OCI-LY1 (cell line): Measurements from ENCODE around the gene OR1K1.

Experiments
- H2AFZ ChIP-seq: fragments of 200-600 bp; sonication (generic), shearing (Covaris generic); 2 replicates; pipeline ENCODE4 v1.6.0; 2014; ENCODE audit warnings: antibody characterized with exemption, mild to moderate bottlenecking, low read length
- H3F3A ChIP-seq: fragments of 200-600 bp; sonication (generic), shearing (Covaris generic); 2 replicates; pipeline ENCODE4 v1.6.0; 2014; ENCODE audit warnings: mild to moderate bottlenecking, antibody characterized with exemption, low read length, moderate library complexity; ENCODE audit not compliant: insufficient read depth
- H3K27ac ChIP-seq: fragments of 200-600 bp; sonication (generic); 2 replicates; pipeline ENCODE4 v1.5.1; 2014; ENCODE audit warnings: low read length, mixed run types, mild to moderate bottlenecking, low read depth; ENCODE audit not compliant: poor library complexity, severe bottlenecking
- H3K27me3 ChIP-seq: fragments of 200-600 bp; sonication (generic); 2 replicates; pipeline ENCODE4 v1.6.0; 2014; ENCODE audit warnings: antibody characterized with exemption, mild to moderate bottlenecking, low read length, moderate library complexity; ENCODE audit not compliant: insufficient read depth
- H3K36me3 ChIP-seq: fragments of 200-600 bp; sonication (generic); 2 replicates; pipeline ENCODE4 v1.6.1; 2014; ENCODE audit warnings: mild to moderate bottlenecking, antibody characterized with exemption, low read length, moderate library complexity, mixed read lengths; ENCODE audit not compliant: insufficient read depth
- H3K4me1 ChIP-seq: fragments of 200-600 bp; sonication (generic); 2 replicates; pipeline ENCODE4 v1.5.1; 2014; ENCODE audit warnings: mild to moderate bottlenecking, low read length, moderate library complexity; ENCODE audit not compliant: insufficient read depth, severe bottlenecking
- H3K4me2 ChIP-seq: fragments of 200-600 bp; sonication (generic), shearing (Covaris generic); 2 replicates; pipeline ENCODE4 v1.6.1; 2014; ENCODE audit warnings: low read length
- H3K4me3 ChIP-seq: fragments of 200-600 bp; sonication (generic); 2 replicates; pipeline ENCODE4 v1.5.1; 2014; ENCODE audit warnings: low read length, low read depth, mild to moderate bottlenecking, mixed read lengths; ENCODE audit not compliant: poor library complexity, severe bottlenecking
- H3K79me2 ChIP-seq: fragments of 200-600 bp; shearing (Covaris generic); 2 replicates; pipeline ENCODE4 v1.6.1; 2016; ENCODE audit warnings: mixed run types, low read length, mixed read lengths; ENCODE audit not compliant: insufficient read depth
- H3K9ac ChIP-seq: fragments of 200-600 bp; sonication (generic), shearing (Covaris generic); 2 replicates; pipeline ENCODE4 v1.6.1; 2014; ENCODE audit warnings: mild to moderate bottlenecking, low read length, mixed read lengths
- H3K9me2 ChIP-seq: fragments of 200-600 bp; sonication (generic), shearing (Covaris generic); 2 replicates; pipeline ENCODE4 v1.6.1; 2014; ENCODE audit warnings: low read depth, mild to moderate bottlenecking, low read length, mixed read lengths
- H3K9me3 ChIP-seq: fragments of 200-600 bp; shearing (Covaris generic); 2 replicates; pipeline ENCODE4 v1.6.1; 2014; ENCODE audit warnings: low read length, mixed read lengths
- H4K20me1 ChIP-seq: fragments of 200-600 bp; sonication (generic), shearing (Covaris generic); 2 replicates; pipeline ENCODE4 v1.6.0; 2016; ENCODE audit warnings: mild to moderate bottlenecking, low read length; ENCODE audit not compliant: insufficient read depth
- CTCF ChIP-seq: fragments of 200-600 bp; sonication (generic), shearing (Covaris generic); IDR thresholded peaks from 2 replicates; pipeline ENCODE4 v1.5.1; 2017; ENCODE audit warnings: mild to moderate bottlenecking, antibody characterized with exemption, low read length, moderate library complexity, mixed read lengths
- EZH2 ChIP-seq: fragments of 200-600 bp; sonication (generic), shearing (Covaris generic); IDR thresholded peaks from 2 replicates; pipeline ENCODE4 v1.8.0; 2017; ENCODE audit warnings: borderline replicate concordance, mixed run types, mild to moderate bottlenecking, antibody characterized with exemption, low read length, moderate library complexity, mixed read lengths

Gene OR1K1

GRCh38 chr9:122816163-122816867 is 16.4 kb downstream of the OR1K1 start:
- no peaks in the 10 kb centered on the region for H3K4me1 ChIP-seq
- H4K20me1 ChIP-seq: no peaks in the 10 kb centered on the region
- H3K27ac ChIP-seq: no peak overlapping the region

GRCh38 chr9:122819326-122819725 is 19.4 kb downstream of the OR1K1 start:
- no peaks in the 10 kb centered on the region; the same call in 1 of the 2 replicates for H3K79me2 ChIP-seq
- H3K27me3 ChIP-seq: no peaks in the 10 kb centered on the region
- H3F3A ChIP-seq: no peaks in the 10 kb centered on the region
- peaks cover 5% of the 10 kb centered on the region for H3K4me1 ChIP-seq
- no peak overlapping the region for H3K27ac ChIP-seq
- H3K9me3 ChIP-seq: no peaks in the 10 kb centered on the region
- TF ChIP-seq CTCF: no peak
- TF ChIP-seq EZH2: no peak
- H3K4me3 ChIP-seq: no peak overlapping the region
- H2AFZ ChIP-seq: no peak overlapping the region
- H4K20me1 ChIP-seq: no peaks in the 10 kb centered on the region
- H3K9me2 ChIP-seq: no peaks in the 10 kb centered on the region
- no peak overlapping the region for H3K9ac ChIP-seq
- H3K36me3 ChIP-seq: peaks cover 72% of the 10 kb centered on the region
- no peak overlapping the region for H3K4me2 ChIP-seq

More at GRCh38 chr9:122816163-122816867, 16.4 kb downstream of the OR1K1 start:
- no peak for TF ChIP-seq EZH2
- no peak for TF ChIP-seq CTCF
- H3K79me2 ChIP-seq: no peaks in the 10 kb centered on the region
- no peaks in the 10 kb centered on the region for H3F3A ChIP-seq
- H3K9me3 ChIP-seq: no peaks in the 10 kb centered on the region
- H3K36me3 ChIP-seq: peaks cover 45% of the 10 kb centered on the region
- no peak overlapping the region for H3K9ac ChIP-seq
- H3K9me2 ChIP-seq: no peaks in the 10 kb centered on the region
- H3K4me2 ChIP-seq: no peak overlapping the region
- no peak overlapping the region for H3K4me3 ChIP-seq
- H2AFZ ChIP-seq: no peak overlapping the region
- no peaks in the 10 kb centered on the region for H3K27me3 ChIP-seq

- Histone ChIP-seq H3K79me2 (no peaks in the 10 kb centered on the region; the same call in 1 of the 2 replicates), H3K9me2 (no peaks in the 10 kb centered on the region), H4K20me1 (no peaks in the 10 kb centered on the region), H3K36me3 (peaks cover 77% of the 10 kb centered on the region), H3F3A (no peaks in the 10 kb centered on the region), H3K4me3 (no peak overlapping the region), H3K4me2 (no peak overlapping the region), H3K4me1 (peaks cover 5% of the 10 kb centered on the region), H3K9me3 (no peaks in the 10 kb centered on the region), H3K9ac (no peak overlapping the region), H3K27ac (no peak overlapping the region), H3K27me3 (no peaks in the 10 kb centered on the region), H2AFZ (no peak overlapping the region)
- TF ChIP-seq CTCF (no peak), EZH2 (no peak)
These were observed 20.0 kb downstream of the OR1K1 start for GRCh38 chr9:122819791-122820489.
